NCI-H187 treated with DMSO at 0.1 percent for 48 hours (cell line): ENCODE results near the gene LCN2.
A peak's percentile ranks its signal among the peaks of the same experiment; 100 is the strongest.

Experiments used
- DNase-seq: peaks from one replicate; lab custom pipeline; 2025; lab: John Stamatoyannopoulos, UW

LCN2 gene

DNA sequence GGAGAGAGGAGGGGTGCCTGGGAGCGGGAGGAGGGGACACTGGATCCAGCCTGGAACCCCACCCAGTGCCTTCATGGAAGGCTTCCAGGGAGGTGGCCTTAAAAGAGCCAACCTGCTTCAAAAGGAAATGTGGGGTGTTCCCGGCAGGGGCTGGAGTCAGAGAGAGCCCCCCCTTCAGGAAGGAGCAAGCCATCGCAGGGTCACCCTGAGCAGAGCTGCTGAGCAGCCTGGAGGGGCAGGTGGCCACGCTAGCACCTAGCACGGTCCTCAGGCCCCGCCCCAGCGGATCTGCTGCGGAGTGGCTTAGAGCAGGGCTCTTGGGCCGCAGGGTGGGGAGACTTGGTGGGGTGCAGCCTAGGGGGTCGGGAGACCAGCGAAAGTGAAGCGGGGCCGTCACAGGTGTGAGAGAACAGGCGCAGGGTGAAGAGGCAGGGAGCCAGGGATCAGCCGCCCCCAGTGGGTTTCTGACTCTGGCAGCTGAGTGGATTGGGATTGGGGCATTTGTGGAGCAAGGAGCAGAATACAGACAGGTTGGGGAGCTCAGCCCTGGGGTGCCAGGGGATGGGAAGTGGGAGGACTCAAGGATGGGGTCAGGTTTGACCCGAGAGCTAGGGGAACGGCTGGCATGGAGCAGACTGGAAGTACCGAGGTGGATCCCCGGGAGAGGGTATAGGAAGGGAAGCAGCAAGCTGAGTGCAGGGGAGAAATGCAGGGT, 1.5 kb downstream of the LCN2 start:
- DNase-seq, result no peak

GRCh38 chr9:128151309-128152132, 2.3 kb downstream of the LCN2 start:
- DNase-seq, result no peak

- DNase-seq, result no peak
These were observed 3.1 kb downstream of the LCN2 start for GRCh38 chr9:128152133-128153059.

DNA sequence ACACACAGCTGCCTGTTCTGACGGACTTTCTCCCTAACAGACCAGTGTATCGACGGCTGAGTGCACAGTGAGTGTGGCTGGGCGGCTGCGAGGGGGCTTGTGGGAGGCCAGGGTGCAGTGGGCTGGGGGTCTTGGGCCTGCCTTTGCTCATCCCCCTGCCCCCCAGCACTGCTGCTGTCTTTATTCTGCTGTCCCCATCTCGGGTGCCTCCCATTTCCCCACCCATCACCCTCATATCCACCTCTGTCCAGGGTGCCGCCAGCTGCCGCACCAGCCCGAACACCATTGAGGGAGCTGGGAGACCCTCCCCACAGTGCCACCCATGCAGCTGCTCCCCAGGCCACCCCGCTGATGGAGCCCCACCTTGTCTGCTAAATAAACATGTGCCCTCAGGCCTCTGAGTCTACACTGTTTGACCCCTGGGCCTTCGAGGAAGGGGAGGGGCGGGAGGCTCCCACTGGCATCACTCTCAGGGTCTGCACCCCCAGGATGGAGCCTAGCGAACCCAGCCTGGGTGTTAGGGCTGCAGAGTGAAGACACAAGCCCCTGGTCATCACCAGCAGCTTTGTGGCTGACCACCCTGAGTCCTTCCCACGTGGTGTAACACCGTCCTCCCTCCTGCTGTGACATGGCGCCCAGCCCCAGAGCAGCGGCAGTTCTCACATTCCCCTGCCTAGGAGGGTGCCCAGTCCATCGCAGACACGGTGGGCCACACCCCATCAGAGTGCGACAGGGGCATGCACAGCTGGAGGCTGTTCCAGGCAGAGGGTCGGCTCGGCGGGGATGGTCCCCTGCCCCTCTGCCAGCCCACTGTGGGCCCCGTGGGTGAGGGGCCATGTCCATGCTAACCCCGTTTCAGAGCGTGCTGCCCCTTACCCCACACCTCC, 4.0 kb downstream of the LCN2 start:
- no peak for DNase-seq

DNA sequence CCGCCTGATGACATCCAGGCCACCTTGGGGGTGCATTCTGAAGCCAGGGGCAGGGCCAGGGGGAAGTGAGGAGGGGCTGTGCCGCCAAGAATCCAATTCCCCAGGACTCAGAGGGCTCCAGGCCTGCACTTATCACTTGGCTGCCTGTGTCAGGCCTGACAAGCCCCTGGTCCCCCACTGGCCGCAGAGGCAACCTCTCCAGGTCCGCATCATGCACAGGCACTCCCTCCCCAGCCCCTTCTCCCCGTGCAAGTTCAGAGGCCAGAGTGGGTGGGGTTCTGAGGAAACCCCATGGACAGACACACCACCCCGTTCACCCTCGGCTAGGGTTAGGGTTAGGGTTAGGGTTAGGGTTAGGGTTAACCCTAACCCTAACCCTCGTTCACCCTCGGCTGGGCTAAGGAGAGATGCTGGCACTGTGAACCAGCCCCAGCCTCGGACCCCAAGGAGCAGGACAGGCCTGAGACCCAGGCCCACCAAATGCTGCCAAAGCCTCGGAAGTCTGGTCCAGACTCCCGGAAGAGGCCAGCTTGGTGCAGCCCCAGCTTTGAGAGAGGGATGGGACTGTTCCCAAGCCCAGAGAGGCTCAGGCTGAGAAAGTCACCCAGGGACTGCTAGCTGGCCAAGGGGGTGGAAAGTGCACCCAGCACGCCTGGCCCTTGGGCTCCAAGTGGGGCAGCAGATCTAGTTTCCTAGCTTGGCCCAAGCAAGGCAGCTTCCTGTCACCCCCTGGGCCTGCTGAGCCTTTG, 4.9 kb downstream of the LCN2 start:
- no peak for DNase-seq

DNA sequence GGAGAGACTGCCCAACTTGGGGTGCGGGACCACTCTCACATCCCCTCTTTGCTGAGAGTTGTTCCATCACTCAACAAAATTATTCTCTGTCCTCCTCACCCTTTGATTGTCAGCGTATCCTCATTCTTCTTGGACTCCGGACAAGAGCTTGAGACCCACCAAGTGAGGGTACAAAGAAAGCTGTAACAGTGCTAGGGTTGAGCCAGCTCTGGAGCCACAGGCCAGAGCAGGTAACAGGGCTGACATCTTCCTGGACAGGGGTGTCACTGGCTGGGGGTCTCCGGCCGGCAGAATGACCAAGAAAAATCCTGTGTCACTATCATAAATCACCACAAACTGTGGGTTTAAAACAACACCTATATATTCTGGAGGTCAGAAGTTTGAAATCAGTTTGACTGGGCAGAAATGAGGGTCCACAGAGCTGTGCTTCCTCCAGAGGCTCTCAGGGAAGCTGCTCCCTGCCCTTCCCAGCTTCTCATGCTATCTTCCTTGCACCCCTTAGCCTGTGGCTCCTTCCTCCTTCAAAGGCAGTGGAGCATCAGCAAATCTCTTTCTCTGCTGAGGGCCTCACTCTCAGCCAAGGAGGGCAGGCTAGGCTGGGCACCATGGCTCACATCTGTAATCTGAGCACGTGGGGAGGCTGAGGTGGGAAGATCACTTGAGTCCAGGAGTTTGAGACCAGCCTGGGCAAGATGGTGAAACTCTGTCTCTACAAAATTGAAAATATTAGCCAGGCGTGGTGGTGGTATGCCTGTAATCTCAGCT, 6.7 kb downstream of the LCN2 start:
- no peak for DNase-seq

DNA sequence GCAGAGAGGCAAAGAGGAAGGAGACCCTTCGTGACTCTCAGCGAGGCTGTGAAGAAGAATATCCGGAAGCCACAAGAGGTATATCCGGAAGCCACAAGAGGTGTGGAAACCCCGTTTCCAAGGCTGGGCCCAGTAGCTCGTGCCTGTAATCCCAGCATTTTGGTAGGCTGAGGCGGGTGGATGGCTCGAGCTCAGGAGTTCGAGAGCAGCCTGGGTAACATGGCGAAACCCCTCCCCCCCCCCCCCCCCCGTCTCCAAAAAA, 10.2 kb downstream of the LCN2 start:
- DNase-seq, result no peak

DNA sequence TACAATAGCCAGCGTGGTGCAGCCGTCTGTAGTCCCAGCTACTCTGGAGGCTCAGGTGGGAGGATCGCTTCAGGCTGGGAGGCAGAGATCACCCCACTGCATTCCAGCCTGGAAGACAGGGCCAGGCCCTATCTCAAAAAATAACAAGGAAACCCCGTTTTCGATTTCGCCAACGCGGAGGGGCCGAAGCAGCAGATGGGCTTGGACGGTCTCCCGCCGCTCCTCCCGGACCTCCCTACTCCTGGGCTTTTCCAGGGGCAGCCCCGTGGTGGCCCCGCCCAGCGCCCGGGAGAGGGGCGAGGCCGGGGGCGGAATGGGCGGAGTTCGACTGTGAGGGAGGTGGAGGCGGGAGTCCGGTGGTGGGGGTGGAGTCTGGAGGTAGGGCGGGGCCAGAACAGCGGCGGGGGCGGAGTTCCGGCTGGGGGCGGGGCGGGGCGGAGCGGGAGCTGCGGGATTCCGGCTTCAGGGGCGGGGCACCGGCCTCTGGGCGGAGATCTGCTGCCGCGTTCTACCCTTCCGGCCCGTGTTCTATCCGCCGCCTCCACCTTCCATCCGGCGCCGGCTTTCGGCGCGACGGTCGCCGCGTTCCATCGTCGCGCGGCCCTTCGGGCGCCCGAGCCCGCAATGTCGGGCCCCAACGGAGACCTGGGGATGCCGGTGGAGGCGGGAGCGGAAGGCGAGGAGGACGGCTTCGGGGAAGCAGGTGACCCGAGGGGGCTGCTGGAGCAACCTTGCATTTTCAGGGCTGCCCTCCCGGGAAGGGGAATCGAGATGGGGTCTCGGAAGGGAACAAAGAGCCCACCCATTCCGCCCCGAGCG, 10.7 kb downstream of the LCN2 start, which contains the start of gene BBLN:
Gene BBLN, plus strand, starts transcription at position 482 of the 819 bp plus-strand sequence. Its CDS starts 143 bp downstream, at position 625.
- DNase-seq, result peak; percentile 51

DNA sequence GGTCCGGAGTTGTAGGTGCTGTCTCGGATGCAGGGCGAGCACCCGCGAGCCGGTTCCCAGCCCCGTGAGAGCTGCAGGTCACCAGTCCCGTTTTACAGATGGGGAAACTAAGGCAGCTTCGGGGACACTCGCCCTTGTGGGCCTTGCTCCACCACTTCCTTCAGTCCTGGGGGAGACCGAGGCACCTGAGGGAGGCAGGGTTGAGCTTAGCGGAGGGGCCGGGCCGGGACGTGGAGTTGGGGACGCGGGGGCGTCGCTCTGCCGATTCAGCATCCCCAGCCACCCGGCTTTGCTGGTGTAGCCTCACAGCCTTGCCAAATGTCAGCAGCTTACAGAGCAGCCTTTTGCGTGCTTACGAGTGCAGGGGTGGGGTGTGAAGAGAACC, 11.3 kb downstream of the LCN2 start:
- DNase-seq, result no peak

- no peak for DNase-seq
These were observed 12.1 kb downstream of the LCN2 start for GRCh38 chr9:128161215-128161902.

DNA sequence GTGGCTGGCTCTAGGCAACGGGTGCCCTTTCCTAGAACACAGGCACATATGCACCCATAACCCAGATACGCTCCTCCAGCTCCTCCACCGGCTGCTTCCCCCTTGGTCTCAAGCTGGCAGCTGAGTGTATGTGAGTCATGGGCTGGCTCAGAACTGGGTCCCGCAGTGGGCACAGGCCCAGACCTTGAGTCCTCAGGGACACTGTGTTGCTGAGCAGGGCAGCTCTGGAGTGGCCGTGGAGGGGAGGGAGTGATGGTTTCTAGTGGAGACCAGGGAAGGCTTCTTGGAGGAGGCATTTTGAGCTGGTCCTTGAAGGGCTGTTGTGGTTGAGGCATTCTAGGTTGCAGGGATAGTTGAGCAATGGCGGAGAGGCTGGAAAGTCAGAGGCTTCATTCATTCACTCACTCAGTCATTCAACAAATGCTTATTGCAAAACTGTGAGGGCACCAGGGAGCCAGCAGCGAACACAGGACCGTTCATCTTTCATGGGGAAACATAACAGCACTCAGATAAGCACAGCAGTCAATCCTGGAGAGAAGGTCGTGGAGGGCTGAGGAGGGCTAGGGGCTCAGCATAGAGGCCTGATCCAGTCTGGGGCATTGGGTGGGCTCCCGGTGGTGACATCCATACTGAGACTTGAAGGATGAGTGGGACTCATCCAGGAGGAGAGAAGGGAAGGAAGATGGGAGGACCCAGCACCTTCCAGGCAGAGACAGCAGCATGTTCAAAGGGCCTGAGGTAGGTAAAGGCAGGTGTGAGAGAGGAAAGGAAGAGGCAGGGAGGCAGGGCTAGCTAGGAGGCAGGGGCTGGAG, 13.2 kb downstream of the LCN2 start:
- DNase-seq, result no peak

- DNase-seq, result no peak
These were observed 13.8 kb downstream of the LCN2 start for GRCh38 chr9:128163027-128163515.

DNA sequence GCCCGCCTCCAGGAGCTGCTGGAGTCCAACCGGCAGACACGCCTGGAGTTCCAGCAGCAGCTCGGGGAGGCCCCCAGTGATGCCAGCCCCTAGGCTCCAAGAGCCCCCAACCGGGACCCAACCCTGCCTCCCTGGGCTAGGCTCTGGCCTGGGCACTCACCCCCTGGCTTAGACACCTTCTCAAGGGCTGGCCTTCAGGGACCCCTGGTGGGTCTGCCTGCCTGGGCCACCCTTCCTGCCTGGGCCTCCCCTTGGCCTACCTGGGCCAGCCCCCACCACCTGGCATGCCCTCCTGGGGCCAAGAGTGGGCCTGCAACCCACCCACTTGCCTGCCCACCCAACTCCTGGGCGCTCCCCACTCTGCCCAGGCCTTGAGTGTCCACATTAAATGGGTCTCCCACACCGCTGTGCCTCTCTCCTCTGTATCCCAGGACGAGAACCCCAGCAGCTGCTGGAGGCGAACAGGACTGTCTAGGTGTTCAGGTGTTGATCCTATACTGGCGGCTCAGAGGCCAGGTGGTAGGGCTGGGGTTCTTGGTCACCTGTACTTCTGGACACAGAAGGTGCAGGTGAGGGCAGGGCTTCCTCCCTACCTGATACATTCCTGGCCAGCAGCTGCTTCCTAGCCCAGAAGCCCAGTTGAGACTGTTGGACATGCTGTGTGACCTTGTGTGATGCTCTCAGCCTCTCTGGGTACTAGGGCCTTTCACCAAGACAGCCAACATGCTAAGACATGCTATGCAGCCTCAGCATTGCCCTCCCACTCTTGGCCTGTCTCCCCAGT, 14.5 kb downstream of the LCN2 start:
- DNase-seq, result no peak

DNA sequence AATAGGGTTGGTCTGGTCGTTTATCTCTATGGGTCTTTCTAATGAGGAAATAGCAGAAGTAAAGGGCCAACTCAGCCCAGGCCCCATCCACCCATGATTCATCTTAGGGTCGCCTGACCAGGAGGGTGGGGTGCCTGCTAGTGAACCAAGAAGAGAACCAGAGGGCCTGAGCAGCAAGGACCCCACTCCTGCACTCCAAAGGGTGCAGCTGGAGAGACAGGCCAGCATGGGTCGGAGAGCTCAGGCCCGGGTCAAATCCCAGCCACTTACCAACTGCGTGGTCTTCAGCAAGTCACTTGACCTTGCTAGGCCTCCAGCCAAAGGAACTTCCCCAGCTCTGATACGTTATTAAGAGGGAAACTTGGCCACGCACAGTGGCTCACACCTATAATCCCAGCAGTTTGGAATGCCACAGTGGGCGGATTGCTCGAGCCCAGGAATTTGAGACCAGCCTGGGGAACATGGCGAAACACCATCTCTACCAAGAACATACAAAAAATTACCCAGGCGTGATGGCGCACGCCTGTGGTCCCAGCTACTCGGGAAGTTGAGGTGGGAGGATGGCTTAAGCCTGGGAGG, 15.1 kb downstream of the LCN2 start:
- no peak for DNase-seq

GRCh38 chr9:128166169-128166568, 16.9 kb downstream of the LCN2 start:
- no peak for DNase-seq

GRCh38 chr9:128167209-128167608, 18.0 kb downstream of the LCN2 start:
- DNase-seq, result no peak
